Muscle layer of colon (tissue), 2 donors: ENCODE measurements around the gene DHPS.

Source experiments
- H3K27ac ChIP-seq: one replicate; pipeline ENCODE4 v1.7.0; 2013; ENCODE audit warnings: low read depth, mild to moderate bottlenecking, low read length, moderate library complexity
- H3K27me3 ChIP-seq, 2 donors: one replicate each; pipeline ENCODE4 v1.7.0; 2013; ENCODE audit warnings: low read length in 2 of 2, mild to moderate bottlenecking in 2 of 2; ENCODE audit not compliant: insufficient read depth in 2 of 2, control insufficient read depth in 1 of 2
- H3K36me3 ChIP-seq: one replicate; pipeline ENCODE4 v1.7.0; 2013; ENCODE audit warnings: mild to moderate bottlenecking, low read length; ENCODE audit not compliant: insufficient read depth
- H3K4me1 ChIP-seq: one replicate; pipeline ENCODE4 v1.7.0; 2013; ENCODE audit warnings: mild to moderate bottlenecking, low read length; ENCODE audit not compliant: insufficient read depth
- H3K4me3 ChIP-seq, 2 donors: one replicate each; pipeline ENCODE4 v1.7.0; 2013; ENCODE audit warnings: low read length in 2 of 2, low read depth in 1 of 2, mild to moderate bottlenecking in 1 of 2, moderate library complexity in 1 of 2
- H3K9ac ChIP-seq: one replicate; pipeline ENCODE4 v1.7.0; 2013; ENCODE audit warnings: low read length
- H3K9me3 ChIP-seq: one replicate; pipeline ENCODE4 v1.7.0; 2013; ENCODE audit warnings: mild to moderate bottlenecking, low read length
- donor health status: abdominal sarcoma.
- donor health status: Adenocarcinoma of cecum.

The DHPS gene

GRCh38 chr19:12636631-12637030, 45.0 kb downstream of the DHPS start:
- Histone ChIP-seq H3K9me3 (no peaks in the 10 kb centered on the region), H3K4me1 (peaks cover 5% of the 10 kb centered on the region), H3K36me3 (no peaks in the 10 kb centered on the region), H3K4me3 (no peak overlapping the region), H3K27ac (no peak overlapping the region), H3K27me3 (no peaks in the 10 kb centered on the region), H3K9ac (no peak overlapping the region)

GRCh38 chr19:12629215-12629614, 52.5 kb downstream of the DHPS start:
- H3K9ac ChIP-seq: no peak overlapping the region
- H3K27me3 ChIP-seq: no peaks in the 10 kb centered on the region
- H3K4me1 ChIP-seq: no peaks in the 10 kb centered on the region
- peaks cover 35% of the 10 kb centered on the region for H3K36me3 ChIP-seq
- H3K9me3 ChIP-seq: no peaks in the 10 kb centered on the region
- no peak overlapping the region for H3K4me3 ChIP-seq
- no peak overlapping the region for H3K27ac ChIP-seq

GRCh38 chr19:12628040-12629022, 53.3 kb downstream of the DHPS start:
- no peaks in the 10 kb centered on the region for H3K27me3 ChIP-seq
- peaks cover 35% of the 10 kb centered on the region for H3K36me3 ChIP-seq

GRCh38 chr19:12626958-12627357, 54.7 kb downstream of the DHPS start:
- no peak overlapping the region for H3K4me3 ChIP-seq
- no peak overlapping the region for H3K9ac ChIP-seq
- no peak overlapping the region for H3K27ac ChIP-seq
- H3K36me3 ChIP-seq: peaks cover 35% of the 10 kb centered on the region
- no peaks in the 10 kb centered on the region for H3K9me3 ChIP-seq
- H3K4me1 ChIP-seq: no peaks in the 10 kb centered on the region
- no peaks in the 10 kb centered on the region for H3K27me3 ChIP-seq

More at GRCh38 chr19:12628040-12629022, 53.3 kb downstream of the DHPS start:
- Histone ChIP-seq H3K4me3 (no peak overlapping the region), H3K9ac (no peak overlapping the region), H3K9me3 (no peaks in the 10 kb centered on the region), H3K4me1 (no peaks in the 10 kb centered on the region), H3K27ac (no peak overlapping the region)
